ENCODE measurements around the gene FGFRL1. TPM values are rescaled to one million over a fixed set of nuclear protein-coding genes. Genes with fewer than 3 reads are reported as not detected.

Gene FGFRL1
- total and polyA plus RNA-seq, 4 donors = 11.2 to 43.7 (median 33.4) TPM

DNA sequence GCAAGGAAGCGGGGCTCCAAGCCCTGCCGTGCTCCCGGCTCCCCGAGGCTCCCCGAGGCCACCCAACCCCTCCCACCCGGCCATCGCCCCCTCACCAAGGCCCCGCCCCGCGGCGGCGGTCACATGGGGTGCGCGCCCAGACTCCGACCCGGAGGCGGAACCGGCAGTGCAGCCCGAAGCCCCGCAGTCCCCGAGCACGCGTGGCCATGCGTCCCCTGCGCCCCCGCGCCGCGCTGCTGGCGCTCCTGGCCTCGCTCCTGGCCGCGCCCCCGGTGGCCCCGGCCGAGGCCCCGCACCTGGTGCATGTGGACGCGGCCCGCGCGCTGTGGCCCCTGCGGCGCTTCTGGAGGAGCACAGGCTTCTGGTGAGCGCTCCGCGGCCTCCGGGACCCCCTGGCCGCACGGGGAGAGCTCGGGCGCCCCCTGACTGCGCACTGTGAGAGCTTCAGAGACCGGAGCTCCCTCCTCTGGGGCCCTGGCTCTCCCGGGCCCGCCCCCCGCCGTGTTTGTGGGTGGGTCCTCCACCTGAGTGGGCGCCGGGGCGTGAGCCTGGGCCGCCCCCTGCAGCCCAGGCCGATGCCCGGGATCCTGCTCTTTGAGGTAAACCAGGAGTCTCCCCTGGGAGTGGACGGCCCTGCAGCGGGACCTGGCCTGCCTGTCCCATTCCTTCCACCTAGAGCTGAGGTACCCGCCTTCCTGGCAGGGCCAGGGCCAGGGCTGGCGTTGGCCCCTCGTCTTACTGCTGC lies 24.4 kb upstream of the FGFRL1 start, which contains the start of gene IDUA:
Gene IDUA, plus strand, starts transcription at position 166 of the 745 bp plus-strand sequence. Its CDS starts 41 bp downstream, at position 207.
- 2% methylated on average over 69 of the region's 69 CpGs for WGBS (ENCODE audit: insufficient coverage)
- Histone ChIP-seq H3K36me3 (ENCODE audit: control insufficient read depth, insufficient read depth, low read length) (peaks cover 60% of the 10 kb centered on the region), H3K27me3 (ENCODE audit: control insufficient read depth, insufficient read depth, low read length) (no peaks in the 10 kb centered on the region), H3K4me3 (ENCODE audit: low read depth, low read length) (peak within 1 kb of the TSS; percentile 69), H3K4me1 (ENCODE audit: control insufficient read depth, insufficient read depth, low read length) (peaks cover 34% of the 10 kb centered on the region), H3K9me3 (ENCODE audit: control insufficient read depth, insufficient read depth, low read length) (no peaks in the 10 kb centered on the region), H3K27ac (ENCODE audit: low read depth, low read length) (peak within 1 kb of the TSS; percentile 61)
- DNase-seq (ENCODE audit: low read depth in 4 of 6, low spot score in 6 of 6) = peak in 4 of 6 donors; percentile 52 to 92 (median 78)

- DNase-seq (ENCODE audit: low read depth in 4 of 6, low spot score in 6 of 6) = no peak
- 79% methylated on average over 37 of the region's 37 CpGs for WGBS (ENCODE audit: insufficient coverage)
- Histone ChIP-seq H3K27me3 (ENCODE audit: control insufficient read depth, insufficient read depth, low read length) (no peaks in the 10 kb centered on the region), H3K27ac (ENCODE audit: low read depth, low read length) (no peak overlapping the region), H3K36me3 (ENCODE audit: control insufficient read depth, insufficient read depth, low read length) (peaks cover 60% of the 10 kb centered on the region), H3K4me3 (ENCODE audit: low read depth, low read length) (peak overlapping the region; percentile 21), H3K4me1 (ENCODE audit: control insufficient read depth, insufficient read depth, low read length) (peaks cover 36% of the 10 kb centered on the region), H3K9me3 (ENCODE audit: control insufficient read depth, insufficient read depth, low read length) (no peaks in the 10 kb centered on the region)
These were observed 23.6 kb upstream of the FGFRL1 start for GRCh38 chr4:987624-988513.

DNA sequence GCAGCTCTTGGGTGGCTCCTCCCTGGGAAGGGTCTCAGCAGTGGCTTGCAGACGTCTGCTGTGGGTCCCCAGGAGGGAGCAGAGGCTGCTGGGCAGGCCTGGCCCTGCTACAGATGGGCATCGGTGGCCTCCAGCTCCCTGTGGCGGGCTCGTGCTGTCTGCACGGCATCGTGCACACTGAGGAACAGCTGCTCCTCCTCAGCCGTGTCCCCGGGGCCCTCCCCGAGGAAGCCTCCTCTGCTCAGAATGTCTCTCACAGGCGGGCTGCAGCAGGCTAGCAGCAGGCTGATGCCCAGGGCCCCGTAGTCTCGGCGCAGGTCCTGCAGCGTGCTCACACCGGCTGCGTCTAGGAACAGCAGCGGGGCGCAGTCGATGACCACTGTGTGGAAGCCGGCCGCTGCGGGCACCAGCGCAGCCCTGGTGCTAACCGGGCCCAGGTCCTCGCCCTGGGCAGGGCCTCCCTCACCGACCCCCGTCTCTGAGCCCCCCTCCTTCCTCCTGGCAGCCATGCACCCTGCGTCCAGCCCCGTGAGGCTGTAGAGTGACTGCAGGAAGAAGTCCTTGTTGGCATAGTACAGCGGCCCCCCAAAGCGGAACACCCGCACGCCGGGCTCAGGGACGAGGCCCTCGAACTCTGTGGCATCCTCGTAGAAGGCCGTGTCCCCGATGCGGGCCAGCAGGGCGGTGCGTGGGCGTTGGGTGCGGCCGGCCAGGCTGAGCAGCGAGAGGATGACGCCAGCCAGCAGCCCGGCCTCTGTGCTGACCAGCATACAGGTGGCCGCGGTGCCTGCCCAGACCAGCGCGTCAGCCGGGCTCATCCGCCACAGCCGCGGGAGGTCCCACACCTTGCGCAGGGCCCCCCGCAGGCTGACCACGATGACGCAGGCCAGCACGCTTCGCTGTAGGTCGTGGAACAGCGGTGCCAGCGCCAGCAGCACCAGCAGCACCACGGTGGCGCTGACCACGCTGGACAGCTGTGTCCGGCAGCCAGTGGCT lies 22.4 kb upstream of the FGFRL1 start:
- peaks cover 37% of the 10 kb centered on the region for H3K4me1 ChIP-seq (ENCODE audit: control insufficient read depth, insufficient read depth, low read length)
- DNase-seq (ENCODE audit: low read depth in 4 of 6, low spot score in 6 of 6) = no peak
- no peaks in the 10 kb centered on the region for H3K27me3 ChIP-seq (ENCODE audit: control insufficient read depth, insufficient read depth, low read length)
- 91% methylated on average over 67 of the region's 69 CpGs for WGBS (ENCODE audit: insufficient coverage)
- no peaks in the 10 kb centered on the region for H3K9me3 ChIP-seq (ENCODE audit: control insufficient read depth, insufficient read depth, low read length)
- H3K36me3 ChIP-seq (ENCODE audit: control insufficient read depth, insufficient read depth, low read length) = peaks cover 68% of the 10 kb centered on the region
- no peak overlapping the region for H3K4me3 ChIP-seq (ENCODE audit: low read depth, low read length)
- no peak overlapping the region for H3K27ac ChIP-seq (ENCODE audit: low read depth, low read length)

GRCh38 chr4:989722-990471 lies 21.5 kb upstream of the FGFRL1 start:
- no peak overlapping the region for H3K4me3 ChIP-seq (ENCODE audit: low read depth, low read length)
- peaks cover 68% of the 10 kb centered on the region for H3K36me3 ChIP-seq (ENCODE audit: control insufficient read depth, insufficient read depth, low read length)
- WGBS (ENCODE audit: insufficient coverage) = 94% methylated on average over 58 of the region's 58 CpGs
- peaks cover 36% of the 10 kb centered on the region for H3K4me1 ChIP-seq (ENCODE audit: control insufficient read depth, insufficient read depth, low read length)
- H3K9me3 ChIP-seq (ENCODE audit: control insufficient read depth, insufficient read depth, low read length) = no peaks in the 10 kb centered on the region
- no peaks in the 10 kb centered on the region for H3K27me3 ChIP-seq (ENCODE audit: control insufficient read depth, insufficient read depth, low read length)
- H3K27ac ChIP-seq (ENCODE audit: low read depth, low read length) = no peak overlapping the region
- DNase-seq (ENCODE audit: low read depth in 4 of 6, low spot score in 6 of 6) = no peak

DNA sequence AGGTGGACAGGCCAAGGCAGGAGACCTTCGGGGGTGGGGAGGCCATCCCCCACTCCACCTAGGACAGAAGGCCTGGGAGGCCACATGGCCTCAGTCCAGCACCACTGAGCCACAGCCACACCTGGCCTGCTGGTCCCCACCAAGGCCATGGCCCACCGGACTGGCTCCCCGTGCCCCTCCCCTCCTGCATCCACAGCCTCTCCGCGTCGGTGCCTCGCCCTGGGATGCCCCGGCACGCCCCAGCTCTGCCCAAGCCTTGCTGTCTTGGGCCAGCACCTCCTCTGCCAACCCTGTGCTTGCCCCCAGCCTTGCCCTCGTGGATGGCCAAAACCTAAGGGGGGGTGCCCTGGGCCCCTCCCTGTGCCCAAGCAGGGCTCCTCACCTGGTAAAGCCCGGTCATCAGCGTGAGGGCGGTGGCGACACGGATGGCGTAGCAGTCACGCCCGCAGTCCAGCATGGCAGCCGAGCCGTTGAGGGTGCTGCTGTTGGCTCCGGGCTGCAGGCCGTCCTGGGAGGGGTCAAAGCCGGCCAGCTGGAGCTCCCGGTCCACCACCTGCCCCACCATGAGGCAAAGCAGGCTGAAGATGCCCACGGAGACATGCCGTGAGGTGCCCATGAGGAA lies 20.6 kb upstream of the FGFRL1 start:
- no peak for DNase-seq (ENCODE audit: low read depth in 4 of 6, low spot score in 6 of 6)
- Histone ChIP-seq H3K4me1 (ENCODE audit: control insufficient read depth, insufficient read depth, low read length) (peaks cover 30% of the 10 kb centered on the region), H3K36me3 (ENCODE audit: control insufficient read depth, insufficient read depth, low read length) (peaks cover 70% of the 10 kb centered on the region), H3K27me3 (ENCODE audit: control insufficient read depth, insufficient read depth, low read length) (no peaks in the 10 kb centered on the region), H3K4me3 (ENCODE audit: low read depth, low read length) (no peak overlapping the region), H3K9me3 (ENCODE audit: control insufficient read depth, insufficient read depth, low read length) (no peaks in the 10 kb centered on the region), H3K27ac (ENCODE audit: low read depth, low read length) (no peak overlapping the region)
- WGBS (ENCODE audit: insufficient coverage) = 93% methylated on average over 26 of the region's 26 CpGs

DNA sequence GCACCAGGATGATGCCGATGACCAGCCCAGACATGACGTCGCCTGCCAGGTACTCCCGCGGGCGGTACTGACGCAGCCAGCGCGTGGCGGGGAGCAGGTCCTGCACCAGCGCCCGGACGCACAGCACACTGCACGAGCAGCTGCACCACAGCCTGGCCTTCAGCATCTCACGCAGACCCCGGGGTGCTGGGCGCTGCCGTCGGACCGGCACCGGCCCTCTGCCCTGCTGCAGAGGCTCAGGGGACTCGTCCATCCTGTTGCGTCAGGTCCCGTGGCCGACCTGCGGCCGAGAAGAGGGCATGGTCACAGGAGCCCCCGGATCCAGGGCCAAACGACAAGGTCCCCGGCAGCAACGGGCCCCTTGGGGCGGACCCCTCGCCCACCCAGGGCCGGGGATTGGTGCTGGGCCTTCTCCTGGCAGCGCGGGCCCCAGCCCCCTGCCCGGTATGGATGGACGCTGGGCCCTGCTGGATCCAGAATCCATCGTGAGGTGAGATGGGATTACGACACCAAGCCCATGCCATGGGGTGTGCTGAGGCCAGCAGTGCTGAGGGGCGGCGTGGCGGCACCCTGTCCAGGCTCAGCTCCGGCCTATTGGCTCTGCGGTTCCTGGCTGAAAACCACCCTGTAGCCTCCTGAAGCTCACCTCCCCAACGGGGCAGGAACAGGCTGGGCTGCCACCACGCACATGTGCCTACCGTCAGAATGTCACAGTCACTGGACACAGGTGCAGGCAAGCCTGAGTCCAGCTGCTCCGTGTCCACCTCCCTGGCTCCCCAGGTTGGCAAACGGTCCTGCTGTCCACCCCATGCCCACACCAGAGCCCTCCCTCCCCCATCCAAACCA lies 19.8 kb upstream of the FGFRL1 start:
- peaks cover 70% of the 10 kb centered on the region for H3K36me3 ChIP-seq (ENCODE audit: control insufficient read depth, insufficient read depth, low read length)
- H3K27ac ChIP-seq (ENCODE audit: low read depth, low read length) = no peak overlapping the region
- H3K27me3 ChIP-seq (ENCODE audit: control insufficient read depth, insufficient read depth, low read length) = no peaks in the 10 kb centered on the region
- peaks cover 27% of the 10 kb centered on the region for H3K4me1 ChIP-seq (ENCODE audit: control insufficient read depth, insufficient read depth, low read length)
- H3K9me3 ChIP-seq (ENCODE audit: control insufficient read depth, insufficient read depth, low read length) = no peaks in the 10 kb centered on the region
- 92% methylated on average over 49 of the region's 50 CpGs for WGBS (ENCODE audit: insufficient coverage)
- H3K4me3 ChIP-seq (ENCODE audit: low read depth, low read length) = no peak overlapping the region
- no peak for DNase-seq (ENCODE audit: low read depth in 4 of 6, low spot score in 6 of 6)

GRCh38 chr4:992297-993110 lies 18.9 kb upstream of the FGFRL1 start:
- no peak overlapping the region for H3K4me3 ChIP-seq (ENCODE audit: low read depth, low read length)
- H3K4me1 ChIP-seq (ENCODE audit: control insufficient read depth, insufficient read depth, low read length) = peaks cover 28% of the 10 kb centered on the region
- DNase-seq (ENCODE audit: low read depth in 4 of 6, low spot score in 6 of 6) = no peak
- H3K9me3 ChIP-seq (ENCODE audit: control insufficient read depth, insufficient read depth, low read length) = no peaks in the 10 kb centered on the region
- H3K36me3 ChIP-seq (ENCODE audit: control insufficient read depth, insufficient read depth, low read length) = peaks cover 70% of the 10 kb centered on the region
- H3K27ac ChIP-seq (ENCODE audit: low read depth, low read length) = no peak overlapping the region
- 70% methylated on average over 24 of the region's 25 CpGs for WGBS (ENCODE audit: insufficient coverage)
- no peaks in the 10 kb centered on the region for H3K27me3 ChIP-seq (ENCODE audit: control insufficient read depth, insufficient read depth, low read length)
